Ovary (tissue), 9 donors: ENCODE measurements around the gene LAMTOR4. TPM values are rescaled to one million over a fixed set of nuclear protein-coding genes. Genes with fewer than 3 reads are reported as not detected.
"Not testable (repeated sequence)": the region's sequence is repeated elsewhere in the genome, so short reads cannot be mapped to it uniquely, and the experiment has no call there.

ENCODE experiments used
- DNase-seq, 5 donors: peaks; one replicate each; pipeline ENCODE4 v3.0.0-alpha.2; 2019 to 2020
- H3K27ac ChIP-seq, 2 donors: fragments of 200-600 bp; one replicate each; pipeline versions ENCODE4 v1.5.1 to v1.8.0; 2019 to 2022
- H3K27me3 ChIP-seq: fragments of 200-600 bp; one replicate; pipeline ENCODE4 v1.8.0; 2022
- H3K36me3 ChIP-seq: fragments of 200-600 bp; sonication (generic); one replicate; pipeline ENCODE4 v1.5.1; 2019
- H3K4me1 ChIP-seq: one replicate; pipeline ENCODE4 v1.8.1; 2013; ENCODE audit warnings: mild to moderate bottlenecking, moderate library complexity; ENCODE audit not compliant: insufficient read depth
- H3K4me3 ChIP-seq: fragments of 200-600 bp; sonication (generic); one replicate; pipeline ENCODE4 v1.5.1; 2017
- H3K9me3 ChIP-seq, 2 donors: fragments of 200-600 bp in 1 of 2; sonication (generic) in 1 of 2; one replicate each; pipeline versions ENCODE4 v1.5.1 to v1.8.1; 2013 to 2019; ENCODE audit warnings: mild to moderate bottlenecking in 1 of 2, moderate library complexity in 1 of 2
- CTCF ChIP-seq, 3 donors: fragments of 450-650 bp in 2 of 3; fragments of 200-600 bp in 1 of 3; IDR thresholded peaks; one replicate each; pipeline versions ENCODE4 v1.5.1 to v1.8.0; 2016 to 2022; ENCODE audit warnings: antibody characterized with exemption in 3 of 3, mild to moderate bottlenecking in 1 of 3
- EP300 ChIP-seq: sonication (generic); formaldehyde crosslinking; IDR thresholded peaks from one replicate; pipeline ENCODE4 v1.6.1; 2017; ENCODE audit warnings: antibody characterized with exemption
- POLR2A ChIP-seq: fragments of 450-650 bp; IDR thresholded peaks from one replicate; pipeline ENCODE4 v1.6.1; 2017; ENCODE audit warnings: antibody characterized with exemption, mild to moderate bottlenecking, moderate library complexity
- WGBS, 3 donors: extraction: QIAGEN DNeasy Blood & Tissue Kit in 1 of 3; methylation state at CpG; one replicate each; pipeline versions ENCODE4 v1.1.5 to v1.1.7; 2013 to 2017; 5-methylcytosine and 5-hydroxymethylcytosine counted together
- intact Hi-C, 4 donors: fragments of 100-400 bp; cut with DNase I; formaldehyde crosslinking; loops; one replicate each; pipeline versions ENCODE4 v1.11.0 to v1.15.1; 2022 to 2023
- polyA plus RNA-seq, 2 donors: library from polyadenylated mRNA; stranded (reverse); fragments of 200-250 nt in 1 of 2; fragments of 350-450 nt in 1 of 2; fragmentation: Illumina TruSeq in 1 of 2; extraction: RNeasy Lipid Tissue Mini Kit (QIAGEN cat#74804) in 1 of 2; gene quantifications; one replicate each; pipeline ENCODE4 v1.2.3, GENCODE V29; 2013 to 2014
- total RNA-seq, 7 donors: library from RNA; depleted of rRNA in 2 of 7; stranded (reverse); fragments of >200 nt in 2 of 7; fragmentation: NEBNext Ultra II Directional in 3 of 7; extraction: Animal tissue kit (Norgen Biotek cat#: 25700) in 3 of 7; gene quantifications; one replicate each; pipeline versions ENCODE4 v1.1.0 to v1.2.4, GENCODE V29; 2016 to 2023
- donor health status: DM: no; HTN: no; CAD: no; lungs with moderate emphysema.
- donor health status: DM: no; HTN: no; CAD: no.
- donor health status: Bipolar disorder and iron deficiency.
- donor health status: DM: yes; HTN: yes; CAD: no.
- donor health status: DM: no; HTN: no; CAD: no.
- donor health status: DM: yes; HTN: yes; CAD: no.

The LAMTOR4 gene
- total and polyA plus RNA-seq, 9 donors, result 10.3 to 246 (median 108) TPM

GRCh38 chr7:100177045-100178001 lies 28.6 kb downstream of the LAMTOR4 start, which contains the start of the genes GPC2 and STAG3:
TSS of gene GPC2 (minus strand) at chr7:100177381. CDS start at chr7:100177199, 182 bp downstream.
TSS of gene STAG3 (plus strand) at chr7:100177918. CDS start at chr7:100180557, 2,639 bp downstream.
- intact Hi-C loops, result no loop called here

GRCh38 chr7:100180084-100180483 lies 31.4 kb downstream of the LAMTOR4 start:
- H3K36me3 ChIP-seq, H3K4me1 ChIP-seq: not testable (repeated sequence)

More at GRCh38 chr7:100177045-100178001, 28.6 kb downstream of the LAMTOR4 start, which contains the start of the genes GPC2 and STAG3:
- WGBS, 3 donors, result 1 to 6% (median 3%) methylated on average over 72 to 78 of the region's 78 CpGs
- TF ChIP-seq EP300 (no peak), POLR2A (no peak), CTCF (IDR thresholded peaks at IDR 0.05) (no peak)
- Histone ChIP-seq H3K9me3 (no peaks in the 10 kb centered on the region), H3K27ac (no peak within 1 kb of the TSS), H3K4me3 (peak within 1 kb of the TSS; percentile 43), H3K4me1 (no peaks in the 10 kb centered on the region), H3K27me3 (no peaks in the 10 kb centered on the region), H3K36me3 (no peaks in the 10 kb centered on the region)
- DNase-seq, result peak; percentile 92 to 98 (median 96)

GRCh38 chr7:100182616-100183015 lies 33.9 kb downstream of the LAMTOR4 start:
- intact Hi-C loops, H3K27ac ChIP-seq, DNase-seq, H3K4me1 ChIP-seq, H3K4me3 ChIP-seq, H3K9me3 ChIP-seq, H3K36me3 ChIP-seq, H3K27me3 ChIP-seq: not testable (repeated sequence)
- 79 to 89% (median 85%) methylated on average over 6 of the region's 6 CpGs for WGBS, 3 donors

More at GRCh38 chr7:100180084-100180483, 31.4 kb downstream of the LAMTOR4 start:
- H3K27me3 ChIP-seq, DNase-seq, H3K9me3 ChIP-seq, intact Hi-C loops, H3K27ac ChIP-seq, H3K4me3 ChIP-seq: not testable (repeated sequence)
- WGBS, 3 donors, result 81 to 84% (median 84%) methylated on average over 3 of the region's 3 CpGs

GRCh38 chr7:100183090-100183489 lies 34.4 kb downstream of the LAMTOR4 start:
- DNase-seq, H3K27ac ChIP-seq, intact Hi-C loops, H3K36me3 ChIP-seq, H3K4me1 ChIP-seq, H3K4me3 ChIP-seq, H3K27me3 ChIP-seq, H3K9me3 ChIP-seq: not testable (repeated sequence)
- WGBS, 3 donors, result 89 to 92% (median 92%) methylated on average over 6 of the region's 6 CpGs

- Histone ChIP-seq H3K27me3 (no peaks in the 10 kb centered on the region), H3K4me3 (no peak overlapping the region), H3K4me1 (no peaks in the 10 kb centered on the region), H3K27ac (no peak overlapping the region), H3K36me3 (no peaks in the 10 kb centered on the region), H3K9me3 (no peaks in the 10 kb centered on the region)
- intact Hi-C loops, result no loop called here
- DNase-seq, result no peak
- TF ChIP-seq CTCF (IDR thresholded peaks at IDR 0.05), result no peak
- TF ChIP-seq POLR2A, result no peak
- no peak for TF ChIP-seq EP300
- 66 to 78% (median 68%) methylated on average over 2 of the region's 2 CpGs for WGBS, 3 donors
These were observed 37.0 kb downstream of the LAMTOR4 start for GRCh38 chr7:100185726-100186125.

- WGBS, 3 donors, result 48 to 67% (median 56%) methylated on average over 3 of the region's 3 CpGs
- H3K4me3 ChIP-seq, result no peak overlapping the region
- H3K4me1 ChIP-seq, result no peaks in the 10 kb centered on the region
- no peak overlapping the region for H3K27ac ChIP-seq
- no peaks in the 10 kb centered on the region for H3K9me3 ChIP-seq
- DNase-seq, result no peak
- intact Hi-C loops, result no loop called here
- no peaks in the 10 kb centered on the region for H3K36me3 ChIP-seq
- no peaks in the 10 kb centered on the region for H3K27me3 ChIP-seq
- TF ChIP-seq CTCF (IDR thresholded peaks at IDR 0.05) (no peak), EP300 (no peak), POLR2A (no peak)
These were observed 40.3 kb downstream of the LAMTOR4 start for GRCh38 chr7:100189061-100189460.
